ENCODE data around the gene SLC25A27.

Gene SLC25A27

GRCh38 chr6:46648869-46649492 is 3.8 kb upstream of the SLC25A27 start:
- in situ Hi-C loops (cut with MboI; ENCODE audit: low sequenced_read_pairs): loop anchor here (25.0 kb wide), 1 partner anchor 237 kb away; no protein-coding TSS in a partner anchor

GRCh38 chr6:46651006-46651405 is 1.8 kb upstream of the SLC25A27 start:
- in situ Hi-C loops (cut with MboI; ENCODE audit: low sequenced_read_pairs): no loop called here

DNA sequence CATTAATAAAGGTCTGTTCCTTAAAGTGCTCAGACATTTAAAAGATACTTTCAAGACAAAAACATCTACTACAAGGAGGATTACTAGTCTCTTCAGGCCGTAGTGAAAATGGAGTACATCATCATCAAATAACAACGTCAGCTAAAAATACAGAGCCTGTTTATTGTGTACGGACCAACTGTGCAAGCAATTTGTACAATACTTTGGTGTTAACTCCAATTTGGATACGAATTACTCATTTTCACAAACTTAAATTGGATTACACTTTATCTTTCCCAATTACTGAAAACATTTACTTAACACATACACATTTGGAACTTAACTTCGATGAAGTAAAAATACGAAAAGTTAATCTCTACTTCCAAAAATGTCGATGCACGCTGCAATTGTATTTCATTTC is 959 bp upstream of the SLC25A27 start:
- in situ Hi-C loops (cut with MboI; ENCODE audit: low sequenced_read_pairs): no loop called here

DNA sequence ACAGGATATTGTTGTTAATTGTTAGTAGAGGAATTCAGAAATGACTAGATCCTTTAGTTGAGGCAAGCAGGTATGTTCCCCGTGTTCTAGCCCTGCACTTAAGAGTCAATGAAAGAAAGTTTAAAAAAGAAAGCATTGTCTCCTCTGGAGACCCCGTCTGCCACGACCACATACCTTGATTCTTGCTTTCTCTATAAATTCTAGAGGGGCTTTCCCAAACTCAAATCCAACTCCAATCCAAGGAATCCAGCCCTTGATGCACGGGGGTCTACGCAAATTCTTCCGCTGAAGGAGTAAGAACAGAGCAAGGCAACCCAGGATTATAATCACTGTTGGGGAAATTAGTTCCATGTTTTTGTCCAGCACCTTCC is 558 bp upstream of the SLC25A27 start:
- in situ Hi-C loops (cut with MboI; ENCODE audit: low sequenced_read_pairs): no loop called here

DNA sequence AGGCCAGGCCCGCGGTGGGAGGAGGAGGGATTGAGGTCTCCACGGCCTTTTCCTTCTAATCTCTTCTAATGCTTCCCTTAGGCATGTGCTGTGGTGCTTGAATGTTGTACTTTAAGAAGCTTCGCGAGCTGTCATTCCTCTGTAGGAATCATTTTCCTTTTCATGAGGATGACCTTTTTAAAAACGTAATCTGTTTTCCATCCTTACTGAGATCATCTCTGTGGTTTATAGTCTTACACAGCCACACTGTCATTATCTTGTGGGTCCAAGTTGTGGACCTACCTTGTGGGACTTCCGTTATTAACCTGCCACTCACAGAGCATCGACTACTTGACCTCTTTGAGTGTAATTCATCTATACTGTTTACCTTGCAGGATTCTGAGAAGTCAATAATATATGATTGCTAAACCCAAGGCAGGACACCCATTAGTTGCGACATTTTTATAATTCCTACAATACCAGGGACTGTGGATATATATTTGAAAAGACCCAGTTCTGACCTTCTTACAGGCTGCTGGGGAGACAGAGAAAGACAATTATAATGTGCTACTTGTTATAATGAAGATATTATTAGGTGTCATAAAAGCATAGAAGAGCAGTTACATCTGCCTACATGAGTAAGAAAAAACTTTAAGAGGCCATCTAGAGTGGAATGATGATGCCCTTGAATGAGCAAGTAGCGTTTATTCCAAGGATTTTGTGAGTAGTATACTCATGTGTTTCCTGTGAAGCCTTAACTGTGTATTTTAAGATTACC is 842 bp downstream of the SLC25A27 start:
- in situ Hi-C loops (cut with MboI; ENCODE audit: low sequenced_read_pairs): no loop called here

GRCh38 chr6:46655803-46656202 is 3.0 kb downstream of the SLC25A27 start:
- in situ Hi-C loops (cut with MboI; ENCODE audit: low sequenced_read_pairs): no loop called here

GRCh38 chr6:46657642-46658041 is 4.9 kb downstream of the SLC25A27 start:
- in situ Hi-C loops (cut with MboI; ENCODE audit: low sequenced_read_pairs): no loop called here

DNA sequence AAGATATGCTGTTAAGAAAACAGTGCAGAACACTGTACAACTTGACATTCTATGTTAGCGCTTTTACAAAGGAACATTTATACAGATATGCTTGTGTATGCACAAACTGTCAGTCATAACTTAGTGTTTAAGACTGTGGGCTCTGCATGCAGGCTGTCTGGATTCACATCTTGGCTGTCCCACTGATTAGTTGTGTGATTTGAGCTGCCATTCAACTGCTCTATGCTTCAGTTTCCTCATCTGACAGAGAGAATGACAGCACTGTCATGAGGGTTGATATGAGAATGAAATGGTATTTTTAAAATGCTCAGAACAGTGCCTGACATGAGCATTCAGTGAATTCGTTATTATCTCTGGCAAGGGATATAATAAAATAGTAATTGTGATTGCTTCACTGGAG is 8.7 kb downstream of the SLC25A27 start:
- in situ Hi-C loops (cut with MboI; ENCODE audit: low sequenced_read_pairs): no loop called here

- in situ Hi-C loops (cut with MboI; ENCODE audit: low sequenced_read_pairs): no loop called here
These were observed 14.6 kb downstream of the SLC25A27 start for GRCh38 chr6:46667377-46667776.

DNA sequence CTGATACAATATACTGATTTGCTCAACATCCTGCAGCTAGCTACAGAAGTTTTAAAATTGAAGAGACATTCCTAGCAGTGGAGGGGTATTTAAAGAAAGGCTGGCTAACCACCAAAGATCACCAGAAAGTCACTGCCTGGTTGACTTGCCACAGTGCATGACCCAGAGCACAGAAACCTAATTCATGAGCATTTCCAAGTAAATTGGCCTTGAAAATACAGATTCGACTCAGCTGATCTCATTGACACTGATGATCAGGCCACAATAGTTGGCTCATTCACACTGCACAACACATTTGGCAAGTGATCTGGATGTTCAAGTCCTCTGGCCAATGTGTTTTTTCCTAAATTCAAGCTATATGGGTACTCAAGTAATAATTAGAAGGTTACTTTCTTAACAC is 21.6 kb downstream of the SLC25A27 start:
- in situ Hi-C loops (cut with MboI; ENCODE audit: low sequenced_read_pairs): no loop called here

DNA sequence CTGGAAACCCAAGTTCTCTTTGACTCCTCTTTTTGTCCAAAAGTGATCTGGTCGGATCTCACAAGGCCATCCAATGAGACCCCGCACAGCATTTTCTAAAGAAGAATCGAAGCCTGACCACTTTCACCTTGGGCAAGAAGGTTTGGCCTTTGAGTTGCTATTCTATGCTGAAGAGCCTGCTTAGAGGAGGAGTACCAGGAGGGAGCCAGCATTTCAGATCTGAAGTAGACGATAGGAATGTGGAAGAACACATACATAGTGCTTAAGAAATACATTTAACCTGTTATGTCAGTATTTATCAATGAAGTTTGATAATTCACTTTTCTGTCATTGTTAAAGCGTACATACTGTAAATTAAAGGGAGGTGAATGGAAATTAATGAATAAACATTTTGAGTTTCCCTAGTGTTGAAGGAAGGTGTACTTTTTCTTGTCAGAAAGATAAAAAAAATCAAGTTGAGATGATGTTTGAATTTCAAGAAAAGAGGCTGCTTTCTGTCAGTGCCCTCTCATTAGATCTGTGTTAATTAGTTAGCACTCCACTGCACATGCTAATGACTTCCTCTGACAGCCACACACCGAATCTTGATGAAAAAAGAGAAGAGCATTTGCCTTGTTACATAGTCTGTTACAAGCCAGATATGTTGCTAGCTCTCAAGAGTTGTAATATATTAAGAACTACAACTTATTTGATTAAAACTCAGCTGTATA is 24.0 kb downstream of the SLC25A27 start:
- in situ Hi-C loops (cut with MboI; ENCODE audit: low sequenced_read_pairs): no loop called here

DNA sequence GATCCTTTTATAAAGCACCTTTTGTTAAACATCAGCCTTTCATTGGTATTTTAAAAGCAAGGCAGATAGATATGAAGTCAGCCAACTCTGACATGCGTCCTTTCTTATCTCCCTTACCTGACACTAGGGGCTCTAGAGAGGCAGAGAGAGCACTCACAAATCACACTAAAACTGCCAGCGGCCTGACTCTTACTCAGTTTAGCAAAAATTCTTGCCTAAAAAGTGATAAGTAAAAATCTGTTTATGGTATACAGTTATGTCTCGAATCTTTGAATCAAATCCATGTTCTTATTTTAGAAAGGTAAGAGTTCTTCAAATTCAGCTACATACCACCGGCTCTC is 24.5 kb downstream of the SLC25A27 start:
- in situ Hi-C loops (cut with MboI; ENCODE audit: low sequenced_read_pairs): no loop called here

- in situ Hi-C loops (cut with MboI; ENCODE audit: low sequenced_read_pairs): no loop called here
These were observed 32.0 kb downstream of the SLC25A27 start for GRCh38 chr6:46684771-46685170.

DNA sequence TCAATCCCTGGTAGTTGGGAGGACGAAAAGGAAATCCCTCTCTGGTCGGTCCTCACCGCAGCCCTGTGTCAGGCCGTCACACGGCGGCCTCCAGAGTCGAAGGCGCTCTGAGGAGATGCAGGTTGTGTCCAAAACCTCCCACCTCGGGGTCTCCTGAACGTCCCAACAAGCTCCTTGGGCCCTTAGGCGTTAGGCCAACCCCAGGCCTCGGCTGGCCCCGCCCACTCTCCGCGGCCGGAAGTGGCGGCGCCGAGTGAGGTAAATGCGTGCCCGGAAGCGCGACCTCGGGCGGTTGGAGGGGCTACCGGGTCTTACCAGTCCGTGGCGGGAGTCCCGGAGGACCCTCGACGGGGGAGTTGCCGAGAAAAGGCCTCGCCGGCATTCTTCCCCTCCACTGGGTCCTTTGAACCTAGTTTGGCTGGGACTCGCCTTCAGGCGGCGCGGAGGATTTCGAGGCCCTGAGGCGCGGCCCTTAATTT is 34.9 kb downstream of the SLC25A27 start, which contains the start of gene TDRD6:
Gene TDRD6, plus strand, starts transcription at position 267 of the 479 bp plus-strand sequence. CDS start 244 bp downstream, outside the sequence.
- in situ Hi-C loops (cut with MboI; ENCODE audit: low sequenced_read_pairs): no loop called here

GRCh38 chr6:46688117-46688965 is 35.6 kb downstream of the SLC25A27 start:
- in situ Hi-C loops (cut with MboI; ENCODE audit: low sequenced_read_pairs): no loop called here

DNA sequence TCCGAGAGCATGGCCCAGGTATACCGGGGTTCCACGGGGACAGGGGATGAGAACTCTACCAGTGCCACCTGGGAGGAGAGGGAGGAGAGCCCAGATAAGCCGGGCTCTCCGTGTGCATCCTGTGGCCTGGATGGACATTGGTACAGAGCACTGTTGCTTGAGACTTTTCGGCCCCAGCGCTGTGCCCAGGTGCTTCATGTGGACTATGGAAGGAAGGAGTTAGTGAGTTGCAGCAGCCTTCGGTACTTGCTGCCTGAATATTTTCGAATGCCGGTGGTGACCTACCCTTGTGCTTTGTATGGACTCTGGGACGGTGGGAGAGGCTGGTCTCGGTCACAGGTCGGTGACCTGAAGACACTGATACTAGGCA is 36.2 kb downstream of the SLC25A27 start:
- in situ Hi-C loops (cut with MboI; ENCODE audit: low sequenced_read_pairs): no loop called here

GRCh38 chr6:46689657-46690056 is 36.9 kb downstream of the SLC25A27 start:
- in situ Hi-C loops (cut with MboI; ENCODE audit: low sequenced_read_pairs): no loop called here

DNA sequence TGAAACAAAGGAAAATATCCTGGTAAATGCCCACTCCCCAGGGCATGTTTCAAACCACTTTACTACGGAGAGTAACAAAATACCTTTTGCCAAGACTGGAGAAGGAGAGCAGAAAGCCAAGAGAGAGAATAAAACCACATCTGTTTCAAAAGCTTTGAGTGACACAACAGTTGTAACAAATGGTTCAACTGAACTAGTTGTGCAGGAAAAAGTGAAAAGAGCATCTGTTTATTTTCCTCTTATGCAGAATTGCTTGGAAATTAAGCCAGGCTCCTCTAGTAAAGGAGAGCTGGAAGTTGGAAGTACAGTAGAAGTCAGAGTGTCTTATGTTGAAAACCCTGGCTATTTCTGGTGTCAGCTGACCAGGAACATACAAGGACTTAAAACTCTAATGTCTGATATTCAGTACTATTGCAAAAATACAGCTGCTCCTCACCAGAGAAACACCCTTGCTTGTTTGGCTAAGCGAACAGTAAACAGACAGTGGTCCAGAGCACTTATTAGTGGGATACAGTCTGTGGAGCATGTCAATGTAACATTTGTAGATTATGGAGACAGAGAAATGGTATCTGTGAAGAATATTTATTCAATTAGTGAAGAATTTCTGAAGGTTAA is 37.5 kb downstream of the SLC25A27 start:
- in situ Hi-C loops (cut with MboI; ENCODE audit: low sequenced_read_pairs): no loop called here

- in situ Hi-C loops (cut with MboI; ENCODE audit: low sequenced_read_pairs): no loop called here
These were observed 38.2 kb downstream of the SLC25A27 start for GRCh38 chr6:46690911-46691451.

DNA sequence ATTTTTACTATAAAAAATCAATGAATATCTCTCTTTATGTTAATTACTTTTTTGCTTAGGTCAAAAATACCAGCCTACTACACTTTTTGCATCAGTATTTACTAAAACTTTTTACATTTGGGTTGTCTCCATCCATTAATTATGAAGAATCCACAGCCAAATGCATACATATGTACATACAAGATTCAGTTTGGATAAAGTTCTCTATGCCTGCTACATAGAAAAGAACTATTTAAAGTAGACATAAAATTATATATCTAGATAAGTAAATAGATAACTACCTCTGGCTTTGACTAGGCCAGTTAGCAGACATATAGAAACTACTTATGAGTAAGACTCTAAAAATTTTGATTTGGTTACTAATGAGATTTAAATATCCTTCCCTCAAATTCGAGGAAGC is 47.2 kb downstream of the SLC25A27 start:
- in situ Hi-C loops (cut with MboI; ENCODE audit: low sequenced_read_pairs): loop anchor here (10.0 kb wide), 1 partner anchor 75 kb away; no protein-coding TSS in a partner anchor
